Measurements from ENCODE around the gene PPP1R11. TPM values are rescaled to one million over a fixed set of nuclear protein-coding genes. Genes with fewer than 3 reads are reported as not detected.
A peak's percentile ranks its signal among the peaks of the same experiment; 100 is the strongest.

The PPP1R11 gene
- total and polyA plus RNA-seq, 2 of the 13 experiments (the other 11 are each of a cell fraction or from before 2014, with no cell fraction given), result 32.1 to 58.9 TPM

GRCh38 chr6:30066577-30067459 lies at the start of gene PPP1R11 (continued):
- 0 out of 2 replicates have a peak, but pooled peaks have one; percentile 58 for TF ChIP-seq ETS1 (CRISPR knock-in tag; IDR thresholded peaks at IDR 0.05)
- peak; percentile 92; the same call in 1 of the 2 replicates for TF ChIP-seq ZNF784 (CRISPR knock-in tag; IDR thresholded peaks at IDR 0.05; ENCODE audit: borderline replicate concordance)
- no peak; the same call in 1 of the 2 replicates for TF ChIP-seq MYPOP (CRISPR knock-in tag; IDR thresholded peaks at IDR 0.05)
- TF ChIP-seq ZSCAN9 (CRISPR knock-in tag; IDR thresholded peaks at IDR 0.05; ENCODE audit: borderline replicate concordance), result peak; percentile 45
- TF ChIP-seq, protein P1, sequence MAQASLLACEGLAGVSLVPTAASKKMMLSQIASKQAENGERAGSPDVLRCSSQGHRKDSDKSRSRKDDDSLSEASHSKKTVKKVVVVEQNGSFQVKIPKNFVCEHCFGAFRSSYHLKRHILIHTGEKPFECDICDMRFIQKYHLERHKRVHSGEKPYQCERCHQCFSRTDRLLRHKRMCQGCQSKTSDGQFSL (CRISPR knock-in tag; IDR thresholded peaks at IDR 0.05), result 0 out of 2 replicates have a peak, but pooled peaks have one; percentile 45
- TF ChIP-seq ZNF17 (CRISPR knock-in tag; IDR thresholded peaks at IDR 0.05), result no peak
- peak; percentile 45; the same call in 1 of the 2 replicates for TF ChIP-seq MXD3 (CRISPR knock-in tag; IDR thresholded peaks at IDR 0.05)
- peak; percentile 56; the same call in 1 of the 2 replicates for TF ChIP-seq NCOA2 (CRISPR knock-in tag; IDR thresholded peaks at IDR 0.05)
- TF ChIP-seq, protein P2, sequence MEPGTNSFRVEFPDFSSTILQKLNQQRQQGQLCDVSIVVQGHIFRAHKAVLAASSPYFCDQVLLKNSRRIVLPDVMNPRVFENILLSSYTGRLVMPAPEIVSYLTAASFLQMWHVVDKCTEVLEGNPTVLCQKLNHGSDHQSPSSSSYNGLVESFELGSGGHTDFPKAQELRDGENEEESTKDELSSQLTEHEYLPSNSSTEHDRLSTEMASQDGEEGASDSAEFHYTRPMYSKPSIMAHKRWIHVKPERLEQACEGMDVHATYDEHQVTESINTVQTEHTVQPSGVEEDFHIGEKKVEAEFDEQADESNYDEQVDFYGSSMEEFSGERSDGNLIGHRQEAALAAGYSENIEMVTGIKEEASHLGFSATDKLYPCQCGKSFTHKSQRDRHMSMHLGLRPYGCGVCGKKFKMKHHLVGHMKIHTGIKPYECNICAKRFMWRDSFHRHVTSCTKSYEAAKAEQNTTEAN (CRISPR knock-in tag; conservative IDR thresholded peaks at IDR 0.05), result 0 out of 2 replicates have a peak, but pooled peaks have one; percentile 32
- peak; percentile 91 for TF ChIP-seq BORCS8-MEF2B (CRISPR knock-in tag; IDR thresholded peaks at IDR 0.05)
- TF ChIP-seq ATM (IDR thresholded peaks at IDR 0.05; ENCODE audit: borderline replicate concordance), result no peak
- peak; percentile 88 for TF ChIP-seq ZNF883 (CRISPR knock-in tag; IDR thresholded peaks at IDR 0.05; ENCODE audit: not compliant biosample characterization)
- TF ChIP-seq THAP9 (CRISPR knock-in tag; IDR thresholded peaks at IDR 0.05; ENCODE audit: borderline replicate concordance), result peak; percentile 98
- TF ChIP-seq ZMYM3 (CRISPR knock-in tag; IDR thresholded peaks at IDR 0.05), result no peak
- TF ChIP-seq RFXAP (CRISPR knock-in tag; IDR thresholded peaks at IDR 0.05; ENCODE audit: borderline replicate concordance), result 0 out of 2 replicates have a peak, but pooled peaks have one; percentile 47
- TF ChIP-seq ZNF572 (CRISPR knock-in tag; IDR thresholded peaks at IDR 0.05), result peak; percentile 89; the same call in 1 of the 2 replicates
- TF ChIP-seq ZNF205 (CRISPR knock-in tag; IDR thresholded peaks at IDR 0.05), result peak; percentile 58
- no peak for TF ChIP-seq ONECUT2 (CRISPR knock-in tag; IDR thresholded peaks at IDR 0.05)
- TF ChIP-seq MTF2 (CRISPR knock-in tag; IDR thresholded peaks at IDR 0.05; ENCODE audit: borderline replicate concordance), result no peak
- TF ChIP-seq ZNF44 (CRISPR knock-in tag; IDR thresholded peaks at IDR 0.05), result peak; percentile 91; the same call in 1 of the 2 replicates
